Amygdala (tissue), 56 donors: ENCODE data around the gene SF3B2.
"Not testable (repeated sequence)": the region's sequence is repeated elsewhere in the genome, so short reads cannot be mapped to it uniquely, and the experiment has no call there.

Source experiments
- DNase-seq, 56 donors: peaks; one replicate each; lab custom pipeline; 2025; lab: John Stamatoyannopoulos, UW

SF3B2 gene

GRCh38 chr11:66100272-66101065 is 48.3 kb downstream of the SF3B2 start:
- peak in 41 of 56 donors; percentile 2 to 71 (median 42) for DNase-seq

- DNase-seq, result no peak
Observed at GRCh38 chr11:66101066-66101464, 48.9 kb downstream of the SF3B2 start.

GRCh38 chr11:66104057-66104638 is 52.0 kb downstream of the SF3B2 start:
- DNase-seq, result no peak

GRCh38 chr11:66106786-66107599 is 54.8 kb downstream of the SF3B2 start:
- no peak for DNase-seq

GRCh38 chr11:66107600-66108510 is 55.7 kb downstream of the SF3B2 start:
- no peak for DNase-seq

GRCh38 chr11:66109294-66109693 is 57.1 kb downstream of the SF3B2 start:
- no peak for DNase-seq

- no peak for DNase-seq
Observed at GRCh38 chr11:66111158-66111557, 59.0 kb downstream of the SF3B2 start.

GRCh38 chr11:66112041-66112491 is 59.9 kb downstream of the SF3B2 start:
- no peak for DNase-seq

GRCh38 chr11:66112601-66113499 is 60.7 kb downstream of the SF3B2 start:
- DNase-seq, result peak in 2 of 56 donors; percentile 12 to 15

GRCh38 chr11:66114957-66115356 is 62.8 kb downstream of the SF3B2 start:
- not testable (repeated sequence) for DNase-seq

- no peak for DNase-seq
Observed at GRCh38 chr11:66115638-66116301, 63.6 kb downstream of the SF3B2 start.

- no peak for DNase-seq
Observed at GRCh38 chr11:66116576-66117361, 64.6 kb downstream of the SF3B2 start.

GRCh38 chr11:66118847-66119246 is 66.7 kb downstream of the SF3B2 start:
- DNase-seq, result no peak
